ENCODE results near the gene OTUD3. TPM values are rescaled to one million over a fixed set of nuclear protein-coding genes. Genes with fewer than 3 reads are reported as not detected.

Gene OTUD3, protein sequence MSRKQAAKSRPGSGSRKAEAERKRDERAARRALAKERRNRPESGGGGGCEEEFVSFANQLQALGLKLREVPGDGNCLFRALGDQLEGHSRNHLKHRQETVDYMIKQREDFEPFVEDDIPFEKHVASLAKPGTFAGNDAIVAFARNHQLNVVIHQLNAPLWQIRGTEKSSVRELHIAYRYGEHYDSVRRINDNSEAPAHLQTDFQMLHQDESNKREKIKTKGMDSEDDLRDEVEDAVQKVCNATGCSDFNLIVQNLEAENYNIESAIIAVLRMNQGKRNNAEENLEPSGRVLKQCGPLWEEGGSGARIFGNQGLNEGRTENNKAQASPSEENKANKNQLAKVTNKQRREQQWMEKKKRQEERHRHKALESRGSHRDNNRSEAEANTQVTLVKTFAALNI
- polyA plus RNA-seq: 10 to 100 TPM in 1 of 4 donors, 1 to 10 TPM in 3; 2.2 to 21.4 (median 3.1) TPM
- long read RNA-seq, donor 1: 0 reads
- long read RNA-seq, donor 2: 0 reads
- long read RNA-seq, donor 3: 0 reads
- long read RNA-seq, donor 4: 0 reads
- long read RNA-seq, donor 5: 0 reads
- long read RNA-seq, donor 6, full-length matches to known transcripts: 1 of 1 reads
- long read RNA-seq, donor 6, partial matches to known transcripts: 0 of 1 reads
- long read RNA-seq, donor 6, other reads (novel, unspliced or antisense): 0 of 1 reads
- long read RNA-seq, donor 7: 0 reads
- long read RNA-seq, donor 8: 0 reads
- long read RNA-seq, donor 9: 0 reads
- long read RNA-seq, donor 10, full-length matches to known transcripts: 1 of 1 reads
- long read RNA-seq, donor 10, partial matches to known transcripts: 0 of 1 reads
- long read RNA-seq, donor 10, other reads (novel, unspliced or antisense): 0 of 1 reads

- WGBS, 3 donors: 0% methylated on average over 64 to 97 of the region's 97 CpGs
- H3K4me3 ChIP-seq (ENCODE audit: low read depth in 1 of 3, low read length in 3 of 3): peak within 1 kb of the TSS; percentile 63 to 88 (median 72)
- H3K9me3 ChIP-seq (ENCODE audit: control insufficient read depth in 2 of 2, insufficient read depth in 1 of 2, low read depth in 1 of 2, low read length in 1 of 2): no peaks in the 10 kb centered on the region
- H3K4me1 ChIP-seq (ENCODE audit: control insufficient read depth in 3 of 3, insufficient read depth in 2 of 3, low read depth in 1 of 3, low read length in 2 of 3): peaks cover 3 to 23% (median 10%) of the 10 kb centered on the region in 3 donors
- H3K36me3 ChIP-seq (ENCODE audit: control insufficient read depth in 3 of 3, insufficient read depth in 2 of 3, low read depth in 1 of 3, low read length in 3 of 3): peaks cover 0 to 2% (median 0%) of the 10 kb centered on the region in 3 donors
- FAIRE-seq: no peak
- peak; percentile 99 for DNase-seq
- peak within 1 kb of the TSS; percentile 50 to 98 (median 89) for H3K27ac ChIP-seq (ENCODE audit: low read depth in 1 of 3, low read length in 2 of 3)
- no peaks in the 10 kb centered on the region for H3K27me3 ChIP-seq (ENCODE audit: control insufficient read depth in 3 of 3, insufficient read depth in 3 of 3, low read length in 3 of 3)
Observed at GRCh38 chr1:19882111-19883071, at the start of gene OTUD3. TSS of gene OTUD3 (plus strand) at chr1:19882395. CDS start at chr1:19882514, 119 bp downstream.

GRCh38 chr1:19835578-19835977, 46.6 kb upstream of the OTUD3 start:
- H3K27ac ChIP-seq (ENCODE audit: low read depth in 1 of 3, low read length in 2 of 3): no peak overlapping the region
- H3K36me3 ChIP-seq (ENCODE audit: control insufficient read depth in 3 of 3, insufficient read depth in 2 of 3, low read depth in 1 of 3, low read length in 3 of 3): no peaks in the 10 kb centered on the region
- peaks cover 0 to 4% (median 0%) of the 10 kb centered on the region in 3 donors for H3K27me3 ChIP-seq (ENCODE audit: control insufficient read depth in 3 of 3, insufficient read depth in 3 of 3, low read length in 3 of 3)
- FAIRE-seq (no peak), DNase-seq (no peak)
- WGBS, 3 donors: 87 to 93% (median 89%) methylated on average over 4 of the region's 4 CpGs
- peaks cover 0 to 6% of the 10 kb centered on the region in 2 donors for H3K9me3 ChIP-seq (ENCODE audit: control insufficient read depth in 2 of 2, insufficient read depth in 1 of 2, low read depth in 1 of 2, low read length in 1 of 2)
- H3K4me3 ChIP-seq (ENCODE audit: low read depth in 1 of 3, low read length in 3 of 3): no peak overlapping the region
- H3K4me1 ChIP-seq (ENCODE audit: control insufficient read depth in 3 of 3, insufficient read depth in 2 of 3, low read depth in 1 of 3, low read length in 2 of 3): no peaks in the 10 kb centered on the region

DNA sequence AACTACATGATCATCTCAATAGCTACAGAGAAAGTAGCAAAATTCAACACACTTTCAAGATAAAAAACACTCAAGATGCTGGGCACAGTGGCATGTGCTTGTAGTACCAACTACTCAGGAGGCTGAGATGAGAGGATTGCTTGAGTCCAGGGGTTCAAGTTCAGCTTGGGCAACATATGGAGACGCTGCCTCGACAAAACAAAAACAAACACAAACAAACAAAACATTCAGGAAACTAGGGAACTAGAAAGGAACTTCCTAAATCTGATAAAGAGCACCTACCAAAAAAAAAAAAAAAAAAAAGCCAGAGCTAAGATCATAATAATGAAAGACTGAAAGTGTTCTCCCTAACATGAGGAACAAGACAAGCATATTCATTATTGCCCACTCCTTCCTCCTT, 44.3 kb upstream of the OTUD3 start:
- no peaks in the 10 kb centered on the region for H3K27me3 ChIP-seq (ENCODE audit: control insufficient read depth in 3 of 3, insufficient read depth in 3 of 3, low read length in 3 of 3)
- FAIRE-seq: no peak
- WGBS, 3 donors: 59 to 67% (median 63%) methylated on average over 2 of the region's 2 CpGs

DNA sequence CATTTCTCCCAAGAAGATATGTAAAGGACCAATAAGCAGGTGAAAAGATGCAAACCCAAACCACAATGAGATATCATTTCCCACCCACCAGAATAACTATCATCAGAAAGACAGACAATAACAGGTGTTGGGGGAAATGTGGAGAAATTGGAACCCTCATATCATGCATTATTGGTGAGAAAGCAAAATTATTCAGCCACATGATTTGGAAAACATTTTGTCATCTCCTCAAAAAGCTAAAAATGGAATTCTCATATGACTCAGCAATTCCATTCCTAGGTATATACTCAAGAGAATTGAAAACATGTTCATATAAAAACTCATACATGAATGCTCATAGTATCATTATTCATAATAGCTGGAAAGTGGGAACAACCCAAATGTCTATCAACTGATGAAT, 42.0 kb upstream of the OTUD3 start:
- Histone ChIP-seq H3K9me3 (ENCODE audit: control insufficient read depth in 2 of 2, insufficient read depth in 1 of 2, low read depth in 1 of 2, low read length in 1 of 2) (peaks cover 0 to 5% of the 10 kb centered on the region in 2 donors), H3K27ac (ENCODE audit: low read depth in 1 of 3, low read length in 2 of 3) (no peak overlapping the region), H3K4me3 (ENCODE audit: low read depth in 1 of 3, low read length in 3 of 3) (no peak overlapping the region), H3K27me3 (ENCODE audit: control insufficient read depth in 3 of 3, insufficient read depth in 3 of 3, low read length in 3 of 3) (no peaks in the 10 kb centered on the region), H3K4me1 (ENCODE audit: control insufficient read depth in 3 of 3, insufficient read depth in 2 of 3, low read depth in 1 of 3, low read length in 2 of 3) (peaks cover 0 to 7% (median 0%) of the 10 kb centered on the region in 3 donors), H3K36me3 (ENCODE audit: control insufficient read depth in 3 of 3, insufficient read depth in 2 of 3, low read depth in 1 of 3, low read length in 3 of 3) (no peaks in the 10 kb centered on the region)
- FAIRE-seq: no peak
- no peak for DNase-seq

More for the DNA sequence above, 44.3 kb upstream of the OTUD3 start:
- no peak for DNase-seq
- Histone ChIP-seq H3K4me1 (ENCODE audit: control insufficient read depth in 3 of 3, insufficient read depth in 2 of 3, low read depth in 1 of 3, low read length in 2 of 3) (no peaks in the 10 kb centered on the region), H3K36me3 (ENCODE audit: control insufficient read depth in 3 of 3, insufficient read depth in 2 of 3, low read depth in 1 of 3, low read length in 3 of 3) (no peaks in the 10 kb centered on the region), H3K27ac (ENCODE audit: low read depth in 1 of 3, low read length in 2 of 3) (no peak overlapping the region), H3K4me3 (ENCODE audit: low read depth in 1 of 3, low read length in 3 of 3) (no peak overlapping the region), H3K9me3 (ENCODE audit: control insufficient read depth in 2 of 2, insufficient read depth in 1 of 2, low read depth in 1 of 2, low read length in 1 of 2) (no peaks in the 10 kb centered on the region)

DNA sequence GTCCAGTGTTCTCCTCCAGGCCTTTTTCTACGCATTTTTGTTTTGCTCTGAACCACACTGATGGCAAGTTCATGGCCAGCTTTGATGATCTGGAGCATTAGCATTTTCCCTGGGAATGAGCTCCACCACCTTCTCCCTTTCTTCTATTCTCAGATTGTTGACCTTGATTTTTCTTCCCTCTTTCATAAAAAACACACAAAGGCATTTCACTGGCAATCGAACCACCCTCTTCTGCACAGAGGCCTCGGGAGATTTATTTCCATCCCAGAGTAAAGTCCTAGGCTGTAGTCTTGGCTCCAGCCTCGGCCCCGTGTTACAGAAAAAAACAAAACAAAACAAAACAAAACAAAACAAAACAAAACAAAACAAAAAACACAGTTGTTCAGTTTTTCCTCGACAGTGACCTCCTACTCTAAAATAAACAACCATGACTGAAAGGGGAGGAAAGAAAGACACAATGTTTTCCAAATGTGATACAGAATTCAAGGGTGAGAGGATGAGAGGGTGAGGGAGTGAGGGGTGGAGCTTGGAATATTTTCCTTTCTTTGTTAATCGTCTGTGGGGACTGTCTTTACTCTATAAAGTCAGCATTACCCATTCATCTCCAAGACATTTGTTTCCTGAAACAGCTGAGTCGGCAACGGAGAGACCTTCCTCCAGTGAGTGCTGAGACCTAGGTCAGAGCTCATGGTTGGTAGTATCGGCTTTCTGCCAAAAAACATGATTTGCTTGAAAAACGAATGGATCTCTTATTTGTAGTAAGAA, 37.3 kb upstream of the OTUD3 start:
- Histone ChIP-seq H3K4me1 (ENCODE audit: control insufficient read depth in 3 of 3, insufficient read depth in 2 of 3, low read depth in 1 of 3, low read length in 2 of 3) (peaks cover 0 to 14% (median 3%) of the 10 kb centered on the region in 3 donors), H3K27ac (ENCODE audit: low read depth in 1 of 3, low read length in 2 of 3) (no peak overlapping the region), H3K36me3 (ENCODE audit: control insufficient read depth in 3 of 3, insufficient read depth in 2 of 3, low read depth in 1 of 3, low read length in 3 of 3) (no peaks in the 10 kb centered on the region), H3K4me3 (ENCODE audit: low read depth in 1 of 3, low read length in 3 of 3) (no peak overlapping the region), H3K27me3 (ENCODE audit: control insufficient read depth in 3 of 3, insufficient read depth in 3 of 3, low read length in 3 of 3) (no peaks in the 10 kb centered on the region), H3K9me3 (ENCODE audit: control insufficient read depth in 2 of 2, insufficient read depth in 1 of 2, low read depth in 1 of 2, low read length in 1 of 2) (peaks cover 0 to 5% of the 10 kb centered on the region in 2 donors)
- DNase-seq (no peak), FAIRE-seq (no peak)
- 32 to 47% (median 35%) methylated on average over 11 of the region's 11 CpGs for WGBS, 3 donors

GRCh38 chr1:19845555-19845954, 36.6 kb upstream of the OTUD3 start:
- 89 to 98% (median 96%) methylated on average over 8 of the region's 8 CpGs for WGBS, 3 donors

DNA sequence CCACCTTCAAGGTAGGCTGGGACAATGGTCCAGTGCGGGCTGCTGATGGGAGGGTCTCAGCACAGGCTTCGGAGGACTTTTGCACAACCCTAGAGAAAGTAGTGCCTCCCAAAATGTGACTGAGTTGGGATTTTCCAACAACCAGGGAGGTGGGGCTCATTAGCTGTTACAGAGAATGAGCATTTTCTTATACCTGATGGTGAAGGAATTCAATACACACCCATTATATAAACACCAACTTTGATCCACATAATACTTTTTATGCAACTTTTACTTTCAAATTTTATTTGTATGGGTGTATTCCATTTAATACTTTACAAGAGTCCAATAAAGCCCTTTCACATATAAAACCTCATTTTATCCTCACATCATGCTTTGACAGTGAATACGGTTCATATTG, 35.9 kb upstream of the OTUD3 start:
- Histone ChIP-seq H3K36me3 (ENCODE audit: control insufficient read depth in 3 of 3, insufficient read depth in 2 of 3, low read depth in 1 of 3, low read length in 3 of 3) (no peaks in the 10 kb centered on the region), H3K9me3 (ENCODE audit: control insufficient read depth in 2 of 2, insufficient read depth in 1 of 2, low read depth in 1 of 2, low read length in 1 of 2) (peaks cover 0 to 5% of the 10 kb centered on the region in 2 donors), H3K27me3 (ENCODE audit: control insufficient read depth in 3 of 3, insufficient read depth in 3 of 3, low read length in 3 of 3) (no peaks in the 10 kb centered on the region), H3K4me1 (ENCODE audit: control insufficient read depth in 3 of 3, insufficient read depth in 2 of 3, low read depth in 1 of 3, low read length in 2 of 3) (peaks cover 0 to 20% (median 3%) of the 10 kb centered on the region in 3 donors), H3K27ac (ENCODE audit: low read depth in 1 of 3, low read length in 2 of 3) (no peak overlapping the region), H3K4me3 (ENCODE audit: low read depth in 1 of 3, low read length in 3 of 3) (no peak overlapping the region)
- DNase-seq (no peak), FAIRE-seq (no peak)
- WGBS, 3 donors: 93 to 95% (median 94%) methylated on average over 3 of the region's 3 CpGs

More at GRCh38 chr1:19845555-19845954, 36.6 kb upstream of the OTUD3 start:
- Histone ChIP-seq H3K4me3 (ENCODE audit: low read depth in 1 of 3, low read length in 3 of 3) (no peak overlapping the region), H3K9me3 (ENCODE audit: control insufficient read depth in 2 of 2, insufficient read depth in 1 of 2, low read depth in 1 of 2, low read length in 1 of 2) (peaks cover 0 to 5% of the 10 kb centered on the region in 2 donors), H3K27ac (ENCODE audit: low read depth in 1 of 3, low read length in 2 of 3) (no peak overlapping the region), H3K27me3 (ENCODE audit: control insufficient read depth in 3 of 3, insufficient read depth in 3 of 3, low read length in 3 of 3) (no peaks in the 10 kb centered on the region), H3K36me3 (ENCODE audit: control insufficient read depth in 3 of 3, insufficient read depth in 2 of 3, low read depth in 1 of 3, low read length in 3 of 3) (no peaks in the 10 kb centered on the region), H3K4me1 (ENCODE audit: control insufficient read depth in 3 of 3, insufficient read depth in 2 of 3, low read depth in 1 of 3, low read length in 2 of 3) (peaks cover 0 to 19% (median 3%) of the 10 kb centered on the region in 3 donors)
- DNase-seq: no peak
- no peak for FAIRE-seq

Data from small intestine (tissue), 16 donors.